ENCODE measurements around the gene ANO2. TPM values are rescaled to one million over a fixed set of nuclear protein-coding genes. Genes with fewer than 3 reads are reported as not detected.

ANO2 gene
- total RNA-seq, 1 donor from 2014 or later = 1.9 TPM

GRCh38 chr12:5520037-5520436 lies 425.0 kb downstream of the ANO2 start:
- TF ChIP-seq, protein P1, sequence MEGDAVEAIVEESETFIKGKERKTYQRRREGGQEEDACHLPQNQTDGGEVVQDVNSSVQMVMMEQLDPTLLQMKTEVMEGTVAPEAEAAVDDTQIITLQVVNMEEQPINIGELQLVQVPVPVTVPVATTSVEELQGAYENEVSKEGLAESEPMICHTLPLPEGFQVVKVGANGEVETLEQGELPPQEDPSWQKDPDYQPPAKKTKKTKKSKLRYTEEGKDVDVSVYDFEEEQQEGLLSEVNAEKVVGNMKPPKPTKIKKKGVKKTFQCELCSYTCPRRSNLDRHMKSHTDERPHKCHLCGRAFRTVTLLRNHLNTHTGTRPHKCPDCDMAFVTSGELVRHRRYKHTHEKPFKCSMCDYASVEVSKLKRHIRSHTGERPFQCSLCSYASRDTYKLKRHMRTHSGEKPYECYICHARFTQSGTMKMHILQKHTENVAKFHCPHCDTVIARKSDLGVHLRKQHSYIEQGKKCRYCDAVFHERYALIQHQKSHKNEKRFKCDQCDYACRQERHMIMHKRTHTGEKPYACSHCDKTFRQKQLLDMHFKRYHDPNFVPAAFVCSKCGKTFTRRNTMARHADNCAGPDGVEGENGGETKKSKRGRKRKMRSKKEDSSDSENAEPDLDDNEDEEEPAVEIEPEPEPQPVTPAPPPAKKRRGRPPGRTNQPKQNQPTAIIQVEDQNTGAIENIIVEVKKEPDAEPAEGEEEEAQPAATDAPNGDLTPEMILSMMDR (conservative IDR thresholded peaks at IDR 0.05) = no peak
- no peak for DNase-seq (ENCODE audit: low read depth, low spot score)
- H3K27ac Mint-ChIP-seq (ENCODE audit: unreplicated experiment) = no peak overlapping the region
- peaks cover 7% of the 10 kb centered on the region for H3K4me1 Mint-ChIP-seq
- no peaks in the 10 kb centered on the region for H3K9me3 Mint-ChIP-seq
- H3K4me3 Mint-ChIP-seq = no peak overlapping the region
- peaks cover 7% of the 10 kb centered on the region for H3K27me3 Mint-ChIP-seq (ENCODE audit: low read depth)
- H3K36me3 Mint-ChIP-seq (ENCODE audit: low read depth) = no peaks in the 10 kb centered on the region

- H3K9me3 Mint-ChIP-seq = no peaks in the 10 kb centered on the region
- H3K27ac Mint-ChIP-seq (ENCODE audit: unreplicated experiment) = no peak overlapping the region
- H3K4me1 Mint-ChIP-seq = peaks cover 7% of the 10 kb centered on the region
- no peak for DNase-seq (ENCODE audit: low read depth, low spot score)
- TF ChIP-seq, protein P1 (conservative IDR thresholded peaks at IDR 0.05) = no peak
- H3K27me3 Mint-ChIP-seq (ENCODE audit: low read depth) = peaks cover 7% of the 10 kb centered on the region
- H3K36me3 Mint-ChIP-seq (ENCODE audit: low read depth) = no peaks in the 10 kb centered on the region
- H3K4me3 Mint-ChIP-seq = no peak overlapping the region
These were observed 426.3 kb downstream of the ANO2 start for GRCh38 chr12:5518584-5519365.

DNA sequence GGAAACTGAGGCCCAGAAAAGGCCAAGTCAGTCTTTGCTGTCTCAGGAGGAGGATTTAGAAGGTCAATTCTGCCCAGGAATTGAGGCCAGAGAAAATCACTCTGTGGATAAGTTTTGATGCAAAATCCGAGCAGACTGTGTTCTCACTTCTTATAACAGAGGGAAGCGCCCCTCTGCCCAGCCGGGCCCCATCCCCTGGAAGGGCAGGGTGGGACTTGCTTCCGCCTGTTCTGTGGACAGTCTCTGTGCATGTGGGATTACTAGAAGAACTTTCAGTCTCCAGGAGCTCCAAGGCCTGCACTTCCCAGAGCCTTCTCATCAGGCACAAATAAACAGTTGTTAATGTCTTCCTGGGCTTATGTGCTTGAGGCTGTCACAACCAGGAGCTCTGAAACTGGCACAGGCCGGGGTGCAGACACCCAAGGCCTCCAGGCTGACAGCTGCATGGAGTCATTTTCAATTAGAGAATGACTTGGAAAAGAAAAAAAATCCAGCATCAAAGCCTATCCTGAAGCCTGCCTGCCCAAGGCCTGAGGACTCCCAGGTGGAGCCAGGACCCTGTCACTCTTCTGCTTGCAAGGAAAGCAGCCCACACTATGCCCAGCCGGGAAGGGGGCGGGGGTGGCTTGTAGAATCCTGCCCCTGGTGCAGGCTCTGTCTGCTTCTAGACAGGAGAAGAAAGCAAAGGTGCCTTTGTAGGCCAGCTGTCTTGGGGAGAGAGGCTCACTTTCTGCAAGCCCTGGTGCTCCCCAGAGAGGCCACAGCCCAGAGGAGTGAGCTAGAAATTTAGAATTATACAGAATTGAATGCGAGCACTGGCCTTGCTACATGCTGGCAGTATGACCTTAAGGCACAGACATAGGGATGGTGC lies 428.5 kb downstream of the ANO2 start:
- no peak overlapping the region for H3K4me3 Mint-ChIP-seq
- DNase-seq (ENCODE audit: low read depth, low spot score) = no peak
- TF ChIP-seq, protein P1 (conservative IDR thresholded peaks at IDR 0.05) = no peak
- no peak overlapping the region for H3K27ac Mint-ChIP-seq (ENCODE audit: unreplicated experiment)
- no peaks in the 10 kb centered on the region for H3K9me3 Mint-ChIP-seq
- H3K36me3 Mint-ChIP-seq (ENCODE audit: low read depth) = no peaks in the 10 kb centered on the region
- peaks cover 7% of the 10 kb centered on the region for H3K4me1 Mint-ChIP-seq
- peaks cover 23% of the 10 kb centered on the region for H3K27me3 Mint-ChIP-seq (ENCODE audit: low read depth)

DNA sequence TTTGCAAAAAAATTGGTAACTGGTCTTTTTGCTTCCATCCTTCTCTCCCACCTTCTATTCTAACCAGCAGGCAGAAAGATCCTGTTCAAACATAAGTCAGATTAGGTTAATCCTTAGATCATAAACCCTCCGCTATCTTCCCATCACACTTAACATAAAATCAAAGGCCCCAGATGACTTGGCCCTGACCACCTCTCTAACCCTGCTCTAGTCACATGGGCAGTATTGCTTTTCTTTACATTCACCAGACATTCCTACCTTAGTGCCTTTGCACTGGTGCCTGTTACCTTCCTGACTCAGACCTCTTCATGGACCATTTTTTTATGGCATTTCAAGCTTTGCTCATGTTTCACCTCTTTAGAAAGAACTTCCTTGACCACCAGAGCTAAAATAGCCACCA lies 429.6 kb downstream of the ANO2 start:
- Mint-ChIP-seq H3K36me3 (ENCODE audit: low read depth) (no peaks in the 10 kb centered on the region), H3K4me1 (peaks cover 7% of the 10 kb centered on the region), H3K4me3 (no peak overlapping the region), H3K27me3 (ENCODE audit: low read depth) (peaks cover 31% of the 10 kb centered on the region), H3K27ac (ENCODE audit: unreplicated experiment) (no peak overlapping the region), H3K9me3 (no peaks in the 10 kb centered on the region)
- DNase-seq (ENCODE audit: low read depth, low spot score) = no peak
- TF ChIP-seq, protein P1 (conservative IDR thresholded peaks at IDR 0.05) = no peak

DNA sequence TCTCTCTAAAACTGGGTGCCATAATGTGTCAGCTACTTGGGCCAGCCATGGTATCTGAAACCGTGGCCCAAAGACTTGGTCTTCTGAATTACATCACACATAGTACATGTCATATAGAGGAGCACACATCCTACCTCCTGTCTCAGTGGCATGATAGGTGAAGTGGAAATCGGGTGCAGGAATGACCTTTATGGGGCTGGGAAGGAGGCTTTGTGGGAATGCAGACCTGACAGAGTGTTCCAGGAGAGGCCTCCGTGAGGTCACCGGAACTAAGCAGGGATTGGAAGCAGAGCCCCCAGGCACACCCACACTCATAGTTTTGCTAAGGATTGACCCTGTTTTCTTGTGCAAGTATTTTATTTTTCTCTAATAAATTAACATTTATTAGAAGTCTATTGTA lies 430.5 kb downstream of the ANO2 start:
- no peaks in the 10 kb centered on the region for H3K36me3 Mint-ChIP-seq (ENCODE audit: low read depth)
- H3K9me3 Mint-ChIP-seq = no peaks in the 10 kb centered on the region
- TF ChIP-seq, protein P1 (conservative IDR thresholded peaks at IDR 0.05) = no peak
- H3K4me3 Mint-ChIP-seq = no peak overlapping the region
- peaks cover 31% of the 10 kb centered on the region for H3K27me3 Mint-ChIP-seq (ENCODE audit: low read depth)
- no peak for DNase-seq (ENCODE audit: low read depth, low spot score)
- H3K4me1 Mint-ChIP-seq = peaks cover 7% of the 10 kb centered on the region
- no peak overlapping the region for H3K27ac Mint-ChIP-seq (ENCODE audit: unreplicated experiment)

Data from neural crest cell (in vitro differentiated cells).